HCT116 (cell line): ENCODE results near the gene SLC25A13.

Source experiments
- CTCF ChIP-seq, 3 experiments: fragments of 200-600 bp in 1 of 3; sonication (generic) in 1 of 3; IDR thresholded peaks in 2 of 3; conservative IDR thresholded peaks in 1 of 3; 2 replicates each; pipeline ENCODE4 v1.5.1; 2012 to 2017; ENCODE audit warnings: low read depth in 2 of 3, low read length in 2 of 3, antibody characterized with exemption in 1 of 3, borderline replicate concordance in 1 of 3, control low read depth in 1 of 3, mild to moderate bottlenecking in 1 of 3, mixed read lengths in 1 of 3, mixed run types in 1 of 3, moderate library complexity in 1 of 3; ENCODE audit not compliant: insufficient read depth in 1 of 3
- EZH2phosphoT487 ChIP-seq: fragments of 200-600 bp; IDR thresholded peaks from 2 replicates; pipeline ENCODE4 v1.6.1; 2018; ENCODE audit warnings: antibody characterized with exemption, borderline replicate concordance
- MAX ChIP-seq: IDR thresholded peaks from 2 replicates; pipeline ENCODE4 v1.6.1; 2012
- POLR2AphosphoS5 ChIP-seq: IDR thresholded peaks from 2 replicates; pipeline ENCODE4 v1.6.1; 2011; ENCODE audit warnings: mild to moderate bottlenecking, low read depth, low read length, moderate library complexity
- REST ChIP-seq: IDR thresholded peaks from 2 replicates; pipeline ENCODE4 v1.6.1; 2012; ENCODE audit warnings: low read depth
- SIN3A ChIP-seq: IDR thresholded peaks from 2 replicates; pipeline ENCODE4 v1.6.1; 2012; ENCODE audit warnings: low read depth
- ZFX ChIP-seq: fragments of 450-650 bp; IDR thresholded peaks from 2 replicates; pipeline ENCODE4 v1.6.1; 2017

- TF ChIP-seq EZH2phosphoT487, result no peak
- TF ChIP-seq REST, result no peak
- TF ChIP-seq POLR2AphosphoS5, result no peak
- no peak for TF ChIP-seq ZFX
- no peak for TF ChIP-seq SIN3A
- no peak for TF ChIP-seq MAX
- TF ChIP-seq CTCF (IDR thresholded peaks at IDR 0.05 in 2 of 3, conservative IDR thresholded peaks at IDR 0.05 in 1 of 3; ENCODE audit: borderline replicate concordance in 1 of 3, insufficient read depth in 1 of 3, low read depth in 2 of 3, low read length in 2 of 3), result no peak
These were observed 133.7 kb downstream of the SLC25A13 start for GRCh38 chr7:96188174-96188581.
